ENCODE measurements around the gene JMJD7.

DNA sequence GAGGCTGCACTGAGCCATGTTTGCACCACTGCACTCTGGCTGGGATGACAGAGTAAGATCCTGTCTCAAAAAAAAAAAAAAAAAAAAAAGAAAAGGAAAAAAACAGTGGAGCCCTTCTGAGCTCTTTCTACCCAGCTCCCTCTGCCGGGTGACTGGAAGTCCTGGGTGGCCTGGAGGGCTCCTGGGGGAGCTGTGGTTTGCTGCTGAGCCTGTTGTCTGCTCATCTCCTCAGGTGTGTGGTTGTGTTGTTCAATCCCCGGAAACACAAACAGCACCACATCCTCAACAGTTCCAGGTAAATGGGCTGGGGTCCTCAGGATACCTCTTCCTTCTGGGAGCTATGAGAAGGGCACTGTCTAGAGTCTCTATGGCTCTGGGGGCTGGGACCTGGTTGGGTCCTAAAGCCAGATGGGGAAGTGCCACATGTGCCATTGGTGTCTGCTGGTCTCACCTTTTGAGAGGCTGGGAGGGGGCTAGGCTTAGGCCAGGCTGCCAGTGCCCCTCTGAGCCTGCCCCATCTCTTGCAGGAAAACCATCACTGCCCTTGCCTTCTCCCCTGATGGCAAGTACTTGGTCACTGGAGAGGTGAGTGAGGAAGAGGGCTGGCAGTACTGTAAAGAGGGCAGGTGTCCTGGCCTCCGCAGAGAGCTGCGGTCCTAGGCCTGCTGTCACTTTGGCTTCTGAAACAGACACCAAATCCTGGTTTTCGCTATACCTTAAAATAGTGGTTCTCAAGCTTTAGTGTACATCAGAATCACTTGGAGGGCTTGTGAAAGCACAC is 17.1 kb upstream of the JMJD7 start:
- TF ChIP-seq, protein P1, sequence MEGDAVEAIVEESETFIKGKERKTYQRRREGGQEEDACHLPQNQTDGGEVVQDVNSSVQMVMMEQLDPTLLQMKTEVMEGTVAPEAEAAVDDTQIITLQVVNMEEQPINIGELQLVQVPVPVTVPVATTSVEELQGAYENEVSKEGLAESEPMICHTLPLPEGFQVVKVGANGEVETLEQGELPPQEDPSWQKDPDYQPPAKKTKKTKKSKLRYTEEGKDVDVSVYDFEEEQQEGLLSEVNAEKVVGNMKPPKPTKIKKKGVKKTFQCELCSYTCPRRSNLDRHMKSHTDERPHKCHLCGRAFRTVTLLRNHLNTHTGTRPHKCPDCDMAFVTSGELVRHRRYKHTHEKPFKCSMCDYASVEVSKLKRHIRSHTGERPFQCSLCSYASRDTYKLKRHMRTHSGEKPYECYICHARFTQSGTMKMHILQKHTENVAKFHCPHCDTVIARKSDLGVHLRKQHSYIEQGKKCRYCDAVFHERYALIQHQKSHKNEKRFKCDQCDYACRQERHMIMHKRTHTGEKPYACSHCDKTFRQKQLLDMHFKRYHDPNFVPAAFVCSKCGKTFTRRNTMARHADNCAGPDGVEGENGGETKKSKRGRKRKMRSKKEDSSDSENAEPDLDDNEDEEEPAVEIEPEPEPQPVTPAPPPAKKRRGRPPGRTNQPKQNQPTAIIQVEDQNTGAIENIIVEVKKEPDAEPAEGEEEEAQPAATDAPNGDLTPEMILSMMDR (conservative IDR thresholded peaks at IDR 0.05; ENCODE audit: low read length) = no peak
- TF ChIP-seq EZH2phosphoT487 (IDR thresholded peaks at IDR 0.05; ENCODE audit: borderline replicate concordance) = no peak

All from Loucy (cell line).